GM12873 (cell line): ENCODE data around the gene NRGN.

Experiments
- CTCF ChIP-seq: IDR thresholded peaks from 2 replicates; pipeline ENCODE4 v1.5.1; 2012; ENCODE audit warnings: low read depth, mild to moderate bottlenecking, moderate library complexity, low read length, control low read depth; ENCODE audit not compliant: insufficient read depth; ENCODE audit errors: missing control alignments

The NRGN gene

GRCh38 chr11:124728134-124728533 is 11.6 kb upstream of the NRGN start:
- TF ChIP-seq CTCF, result no peak

- TF ChIP-seq CTCF, result no peak
Measured at GRCh38 chr11:124729571-124729970, 10.2 kb upstream of the NRGN start.

- TF ChIP-seq CTCF, result no peak
Measured at GRCh38 chr11:124732230-124732629, 7.5 kb upstream of the NRGN start.

GRCh38 chr11:124736736-124737135 is 3.0 kb upstream of the NRGN start:
- no peak for TF ChIP-seq CTCF

GRCh38 chr11:124737638-124738305 is 2.0 kb upstream of the NRGN start:
- TF ChIP-seq CTCF, result no peak

GRCh38 chr11:124738713-124739478 is 846 bp upstream of the NRGN start:
- TF ChIP-seq CTCF, result no peak

- peak; percentile 60 for TF ChIP-seq CTCF
Measured at GRCh38 chr11:124740277-124740882, 638 bp downstream of the NRGN start.
